ENCODE measurements around the gene EPC2. TPM values are rescaled to one million over a fixed set of nuclear protein-coding genes. Genes with fewer than 3 reads are reported as not detected.

The EPC2 gene
- total RNA-seq (2021) (19.8 to 20.3 TPM (median 19.8 TPM) in 3 replicates), Bru-seq, nascent RNA (percentile 84 among the genes with signal in this experiment)
- long read RNA-seq, experiment 1, transcript EPC2-201 (14 exons, 3,649 nt) = major isoform, 5 of 20 reads
- long read RNA-seq, experiment 1, partial matches to known transcripts = 10 of 20 reads
- long read RNA-seq, experiment 1, other reads (novel, unspliced or antisense) = 4 of 20 reads
- long read RNA-seq, experiment 2, transcript EPC2-201 (14 exons, 3,649 nt) = major isoform, 5 of 26 reads
- long read RNA-seq, experiment 2, partial matches to known transcripts = 13 of 26 reads
- long read RNA-seq, experiment 2, other reads (novel, unspliced or antisense) = 6 of 26 reads
- long read RNA-seq, experiment 3, partial matches to known transcripts = 1 of 1 reads
- long read RNA-seq, experiment 3, other reads (novel, unspliced or antisense) = 0 of 1 reads

- CTCF ChIA-PET = interaction anchor here (0.8 to 1.7 kb wide), 5 partner anchors 29 to 373 kb away, joined by 3 to 5 read pairs (median 4); no protein-coding TSS in a partner anchor
- Mint-ChIP-seq H3K9me3 (no peaks in the 10 kb centered on the region), H3K36me3 (no peaks in the 10 kb centered on the region), H3K4me1 (peaks cover 38% of the 10 kb centered on the region), H3K4me3 (peak within 1 kb of the TSS; percentile 94), H3K27ac (peak within 1 kb of the TSS; percentile 99), H3K27me3 (ENCODE audit: low read depth) (no peaks in the 10 kb centered on the region)
- ATAC-seq (peak; percentile 72), DNase-seq (ENCODE audit: low spot score) (peak; percentile 89)
- POLR2A ChIA-PET = interaction anchor here (0.5 to 1.6 kb wide), 2 partner anchors 28 to 623 kb away, joined by 5 read pairs; partner anchors contain the start of genes MBD5 and ORC4
- TF ChIP-seq E2F1 (CRISPR knock-in tag; IDR thresholded peaks at IDR 0.05) (peak; percentile 74), ZMAT4 (CRISPR knock-in tag; IDR thresholded peaks at IDR 0.05) (no peak), CREM (CRISPR knock-in tag; IDR thresholded peaks at IDR 0.05) (peak; percentile 78; the same call in 1 of the 2 replicates), CREB1 (CRISPR knock-in tag; IDR thresholded peaks at IDR 0.05) (peak; percentile 20; the same call in 1 of the 2 replicates), ZNF396 (CRISPR knock-in tag; IDR thresholded peaks at IDR 0.05; ENCODE audit: borderline replicate concordance) (no peak), SMAD4 (CRISPR knock-in tag; IDR thresholded peaks at IDR 0.05) (no peak), AFF4 (CRISPR knock-in tag; IDR thresholded peaks at IDR 0.05; ENCODE audit: borderline replicate concordance) (0 out of 2 replicates have a peak, but pooled peaks have one; percentile 67), EMX1 (CRISPR knock-in tag; IDR thresholded peaks at IDR 0.05) (peak; percentile 21; the same call in 1 of the 2 replicates), NR3C1 (CRISPR knock-in tag; conservative IDR thresholded peaks at IDR 0.05; ENCODE audit: low read depth) (no peak), FOXK1 (CRISPR knock-in tag; IDR thresholded peaks at IDR 0.05) (no peak), ZBTB21 (CRISPR knock-in tag; IDR thresholded peaks at IDR 0.05; ENCODE audit: borderline replicate concordance) (no peak), ESRRA (CRISPR knock-in tag; IDR thresholded peaks at IDR 0.05; ENCODE audit: borderline replicate concordance) (no peak; the same call in 1 of the 2 replicates), ATF1 (CRISPR knock-in tag; IDR thresholded peaks at IDR 0.05) (peak; percentile 73; the same call in 1 of the 2 replicates), ELF4 (CRISPR knock-in tag; IDR thresholded peaks at IDR 0.05; ENCODE audit: low read depth) (peak; percentile 16; the same call in 1 of the 2 replicates), OVOL2 (CRISPR knock-in tag; IDR thresholded peaks at IDR 0.05; ENCODE audit: borderline replicate concordance) (no peak), ZNF425 (CRISPR knock-in tag; conservative IDR thresholded peaks at IDR 0.05) (no peak), NR1H2 (CRISPR knock-in tag; IDR thresholded peaks at IDR 0.05) (no peak), GABPB1 (CRISPR knock-in tag; IDR thresholded peaks at IDR 0.05) (peak; percentile 35; the same call in 1 of the 2 replicates)
- TF ChIP-seq, protein P1, sequence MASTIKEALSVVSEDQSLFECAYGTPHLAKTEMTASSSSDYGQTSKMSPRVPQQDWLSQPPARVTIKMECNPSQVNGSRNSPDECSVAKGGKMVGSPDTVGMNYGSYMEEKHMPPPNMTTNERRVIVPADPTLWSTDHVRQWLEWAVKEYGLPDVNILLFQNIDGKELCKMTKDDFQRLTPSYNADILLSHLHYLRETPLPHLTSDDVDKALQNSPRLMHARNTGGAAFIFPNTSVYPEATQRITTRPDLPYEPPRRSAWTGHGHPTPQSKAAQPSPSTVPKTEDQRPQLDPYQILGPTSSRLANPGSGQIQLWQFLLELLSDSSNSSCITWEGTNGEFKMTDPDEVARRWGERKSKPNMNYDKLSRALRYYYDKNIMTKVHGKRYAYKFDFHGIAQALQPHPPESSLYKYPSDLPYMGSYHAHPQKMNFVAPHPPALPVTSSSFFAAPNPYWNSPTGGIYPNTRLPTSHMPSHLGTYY (CRISPR knock-in tag; IDR thresholded peaks at IDR 0.05) = no peak
- TF ChIP-seq, protein P2, sequence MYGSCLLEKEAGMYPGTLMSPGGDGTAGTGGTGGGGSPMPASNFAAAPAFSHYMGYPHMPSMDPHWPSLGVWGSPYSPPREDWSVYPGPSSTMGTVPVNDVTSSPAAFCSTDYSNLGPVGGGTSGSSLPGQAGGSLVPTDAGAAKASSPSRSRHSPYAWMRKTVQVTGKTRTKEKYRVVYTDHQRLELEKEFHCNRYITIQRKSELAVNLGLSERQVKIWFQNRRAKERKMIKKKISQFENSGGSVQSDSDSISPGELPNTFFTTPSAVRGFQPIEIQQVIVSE (CRISPR knock-in tag; IDR thresholded peaks at IDR 0.05; ENCODE audit: borderline replicate concordance) = no peak
- TF ChIP-seq, protein P3, sequence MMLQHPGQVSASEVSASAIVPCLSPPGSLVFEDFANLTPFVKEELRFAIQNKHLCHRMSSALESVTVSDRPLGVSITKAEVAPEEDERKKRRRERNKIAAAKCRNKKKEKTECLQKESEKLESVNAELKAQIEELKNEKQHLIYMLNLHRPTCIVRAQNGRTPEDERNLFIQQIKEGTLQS (CRISPR knock-in tag; conservative IDR thresholded peaks at IDR 0.05) = no peak
- TF ChIP-seq, protein P4, sequence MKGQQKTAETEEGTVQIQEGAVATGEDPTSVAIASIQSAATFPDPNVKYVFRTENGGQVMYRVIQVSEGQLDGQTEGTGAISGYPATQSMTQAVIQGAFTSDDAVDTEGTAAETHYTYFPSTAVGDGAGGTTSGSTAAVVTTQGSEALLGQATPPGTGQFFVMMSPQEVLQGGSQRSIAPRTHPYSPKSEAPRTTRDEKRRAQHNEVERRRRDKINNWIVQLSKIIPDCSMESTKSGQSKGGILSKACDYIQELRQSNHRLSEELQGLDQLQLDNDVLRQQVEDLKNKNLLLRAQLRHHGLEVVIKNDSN (CRISPR knock-in tag; IDR thresholded peaks at IDR 0.05) = peak; percentile 38
Measured at GRCh38 chr2:148643998-148644882, at the start of gene EPC2. EPC2 (plus strand) TSS chr2:148644751; CDS start chr2:148645018, 267 bp downstream.

All from WTC11 (cell line).